Measurements from ENCODE around the gene BRI3.
"Not testable (repeated sequence)": the region's sequence is repeated elsewhere in the genome, so short reads cannot be mapped to it uniquely, and the experiment has no call there.

BRI3 gene

DNA sequence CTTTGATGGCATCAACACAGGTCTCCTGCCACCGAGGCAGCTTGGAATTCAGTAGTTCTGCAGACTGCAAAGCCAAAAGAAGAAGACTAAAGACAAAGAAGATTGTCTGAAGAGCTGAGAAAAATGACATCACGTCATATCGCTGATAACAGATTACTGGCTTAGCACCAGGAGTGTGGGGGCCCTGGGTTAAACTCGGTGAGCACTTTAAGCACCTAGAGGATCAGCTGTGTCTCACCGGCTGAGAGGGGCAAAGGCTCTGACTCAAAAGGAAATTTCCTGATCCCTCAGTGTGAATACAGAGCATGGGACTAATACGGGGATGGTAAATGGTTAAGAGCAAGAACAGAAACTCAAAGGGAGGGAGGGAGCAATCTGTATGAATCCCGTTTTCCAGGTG, 30.7 kb downstream of the BRI3 start:
- DNase-seq (ENCODE audit: low spot score), result no peak

- no peak for DNase-seq (ENCODE audit: low spot score)
These were observed 33.0 kb downstream of the BRI3 start for GRCh38 chr7:98314469-98314868.

DNA sequence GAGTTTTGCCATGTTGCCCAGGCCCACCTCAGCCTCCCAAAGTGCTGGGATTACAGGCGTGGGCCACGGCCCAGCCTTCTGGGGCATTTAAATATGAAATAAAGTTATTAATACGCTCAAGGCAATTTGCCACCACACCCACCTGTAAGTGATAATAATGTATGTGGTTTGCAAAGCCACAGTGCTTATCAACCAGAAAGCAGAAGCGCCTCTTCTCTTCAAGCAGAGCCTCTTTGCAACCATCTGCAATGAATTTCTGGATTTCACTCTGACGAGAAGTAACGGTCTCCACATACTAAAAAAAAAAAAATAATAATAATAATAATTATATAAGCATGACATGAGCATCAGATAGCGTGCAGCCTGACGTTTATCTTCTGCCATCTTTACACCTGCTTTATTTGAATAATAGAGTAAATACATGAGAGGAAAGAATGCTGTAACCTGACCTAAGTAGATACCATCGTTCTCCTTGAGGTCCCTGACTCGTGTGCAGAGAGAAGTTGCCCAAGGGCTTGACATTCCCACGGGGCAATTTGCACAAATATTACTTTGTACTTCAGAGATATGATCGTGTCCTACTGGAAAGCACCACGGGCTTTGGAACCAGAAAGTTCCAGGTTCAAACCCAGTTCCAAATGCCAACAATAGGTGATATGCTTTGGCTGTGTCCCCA, 34.0 kb downstream of the BRI3 start:
- DNase-seq (ENCODE audit: low spot score), result no peak

- not testable (repeated sequence) for DNase-seq (ENCODE audit: low spot score)
These were observed 34.6 kb downstream of the BRI3 start for GRCh38 chr7:98315994-98316527.

DNA sequence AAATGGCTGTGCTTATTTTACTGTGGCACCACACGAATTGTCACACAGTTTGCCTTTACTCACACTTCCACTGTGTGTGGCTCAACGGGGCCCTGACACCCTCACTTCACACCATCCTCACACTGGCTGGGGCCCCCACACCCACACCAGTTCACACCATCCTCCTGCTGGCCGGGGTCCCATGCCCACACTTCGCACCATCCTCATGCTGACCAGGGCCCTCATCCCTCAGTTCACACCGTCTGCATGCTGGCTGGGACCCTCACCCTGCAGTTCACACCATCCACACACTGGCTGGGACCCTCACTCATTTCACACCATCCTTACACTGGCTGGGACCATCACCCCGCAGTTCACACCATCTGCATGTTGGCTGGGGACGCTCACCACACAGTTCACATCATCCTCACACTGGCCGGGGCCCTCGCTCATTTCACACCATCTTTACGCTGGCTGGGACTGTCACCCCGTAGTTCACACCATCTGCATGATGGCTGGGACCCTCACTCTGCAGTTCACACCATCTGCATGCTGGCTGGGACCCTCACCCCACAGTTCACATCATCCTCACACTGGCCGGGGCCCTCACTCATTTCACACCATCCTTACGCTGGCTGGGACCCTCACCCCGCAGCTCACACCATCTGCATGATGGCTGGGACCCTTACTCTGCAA, 36.0 kb downstream of the BRI3 start:
- no peak for DNase-seq (ENCODE audit: low spot score)

- DNase-seq (ENCODE audit: low spot score), result no peak
These were observed 37.7 kb downstream of the BRI3 start for GRCh38 chr7:98319176-98319575.

GRCh38 chr7:98321301-98321700, 39.8 kb downstream of the BRI3 start:
- no peak for DNase-seq (ENCODE audit: low spot score)

DNA sequence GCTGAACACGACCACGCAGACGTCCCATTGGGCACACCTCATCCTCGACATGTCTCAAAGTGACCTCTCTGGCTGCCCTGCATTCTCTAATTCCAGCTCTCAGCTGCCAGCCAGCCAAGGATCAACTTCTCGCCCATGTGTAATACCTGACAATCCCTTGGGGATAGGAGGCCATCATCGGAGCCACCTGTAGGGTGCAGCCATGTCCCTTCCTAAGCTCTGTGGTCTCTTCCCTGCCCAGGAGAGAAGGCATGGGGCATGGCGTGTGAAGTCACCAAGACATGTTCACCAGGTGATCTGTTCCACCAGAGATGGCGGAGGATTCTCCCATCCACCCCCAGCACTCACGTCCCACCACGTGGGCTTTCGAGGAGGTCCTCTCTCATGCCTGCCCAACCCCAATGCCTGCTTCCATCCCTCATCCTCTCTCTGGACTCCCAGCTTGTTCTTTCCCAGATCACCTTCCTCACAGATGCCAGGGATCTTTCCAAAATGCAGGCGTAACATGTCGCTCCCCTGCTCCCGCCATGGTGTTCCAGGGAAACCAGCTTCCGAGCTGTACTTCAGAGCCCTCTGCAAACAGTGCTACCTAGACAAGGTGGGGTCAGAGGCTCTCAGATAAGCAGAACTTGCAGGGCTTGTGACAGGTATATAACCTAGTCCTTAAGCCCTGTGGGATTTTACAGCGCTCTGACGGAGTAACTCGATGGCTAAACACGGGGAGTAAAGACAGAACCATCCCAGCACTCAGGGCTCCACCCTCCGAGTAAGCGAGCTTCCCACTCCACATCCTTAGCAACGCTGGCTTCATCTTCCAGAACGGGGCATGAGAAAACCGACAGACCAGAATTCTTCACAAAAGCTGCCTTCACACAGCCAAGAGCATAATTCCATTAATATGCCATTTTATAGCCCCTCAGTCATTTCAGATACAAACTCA, 41.1 kb downstream of the BRI3 start:
- DNase-seq (ENCODE audit: low spot score), result no peak

- DNase-seq (ENCODE audit: low spot score), result no peak
These were observed 42.3 kb downstream of the BRI3 start for GRCh38 chr7:98323597-98324322.

DNA sequence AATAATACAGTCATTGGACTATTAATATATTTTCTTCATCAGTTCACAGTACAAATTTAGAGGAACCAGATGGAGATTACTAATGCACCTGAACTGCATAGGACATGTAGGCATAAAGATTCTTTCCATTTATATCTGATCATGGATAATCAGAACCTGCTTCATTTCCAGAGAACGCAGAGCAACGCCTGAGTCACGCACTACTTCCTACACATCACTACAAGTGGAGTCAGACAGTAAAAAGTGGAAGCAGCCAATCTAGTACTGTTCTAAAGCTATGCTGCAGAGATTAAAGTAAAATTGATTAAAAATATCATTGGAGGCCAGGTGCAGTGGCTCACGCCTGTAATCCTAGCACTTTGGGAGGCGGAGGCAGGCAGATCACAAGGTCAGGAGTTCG, 43.3 kb downstream of the BRI3 start:
- no peak for DNase-seq (ENCODE audit: low spot score)

- no peak for DNase-seq (ENCODE audit: low spot score)
These were observed 47.8 kb downstream of the BRI3 start for GRCh38 chr7:98329100-98329790.

GRCh38 chr7:98329791-98330373, 48.4 kb downstream of the BRI3 start:
- no peak for DNase-seq (ENCODE audit: low spot score)

DNA sequence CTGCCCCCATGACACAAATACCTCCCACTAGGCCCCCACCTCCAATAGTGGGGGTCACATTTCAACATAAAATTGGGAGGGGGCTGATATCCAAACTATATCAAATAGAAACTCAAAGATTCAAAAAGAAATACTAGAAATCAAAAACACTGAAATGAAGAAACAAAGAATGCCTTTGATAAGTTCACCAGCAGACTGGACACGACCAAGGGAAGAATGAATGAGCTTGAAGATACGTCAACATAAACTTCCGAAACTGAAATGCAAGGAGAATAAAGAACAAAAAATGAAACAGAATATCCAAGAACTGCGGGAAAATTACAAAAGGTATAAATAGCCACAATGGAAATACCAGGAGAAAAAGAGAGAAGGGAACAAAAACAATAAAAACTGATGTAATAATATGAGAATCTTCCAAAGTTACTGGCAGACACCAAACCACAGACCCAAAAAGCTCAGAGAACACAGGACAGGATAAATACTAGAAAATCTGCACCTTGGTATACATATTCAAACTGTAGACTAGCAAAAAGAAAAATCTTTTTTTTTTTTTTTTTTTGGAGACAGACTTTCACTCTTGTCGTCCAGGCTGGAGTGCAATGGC, 49.5 kb downstream of the BRI3 start:
- DNase-seq (ENCODE audit: low spot score), result no peak

GRCh38 chr7:98334081-98334480, 52.6 kb downstream of the BRI3 start:
- DNase-seq (ENCODE audit: low spot score), result no peak

DNA sequence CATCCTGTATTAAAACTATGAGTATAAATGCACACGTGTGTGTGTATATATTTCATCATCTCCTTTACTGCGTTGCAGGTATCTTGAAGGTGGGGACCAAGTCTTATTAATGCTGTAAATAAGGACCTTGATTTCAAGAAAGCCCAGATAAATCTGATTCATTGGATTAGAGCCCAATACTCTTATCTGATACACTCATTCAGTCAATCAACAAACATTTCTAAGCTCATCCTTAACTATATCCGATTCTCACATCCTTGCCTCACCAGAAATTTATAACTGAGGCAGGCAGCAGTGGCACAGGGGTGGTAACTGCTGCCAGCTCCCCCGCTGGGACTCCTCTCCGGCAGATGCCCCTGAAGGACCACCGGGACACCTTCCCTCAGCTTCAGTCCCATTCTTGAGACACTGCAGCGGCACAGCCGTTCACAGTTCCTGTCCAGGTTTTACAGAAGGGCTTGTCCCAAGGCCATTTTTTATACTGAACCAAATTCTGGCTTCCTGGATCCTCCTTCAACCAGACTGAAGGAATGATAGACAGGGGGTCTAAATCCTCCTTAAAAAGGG, 54.0 kb downstream of the BRI3 start:
- no peak for DNase-seq (ENCODE audit: low spot score)

GRCh38 chr7:98338441-98338840, 57.0 kb downstream of the BRI3 start:
- DNase-seq (ENCODE audit: low spot score), result no peak

DNA sequence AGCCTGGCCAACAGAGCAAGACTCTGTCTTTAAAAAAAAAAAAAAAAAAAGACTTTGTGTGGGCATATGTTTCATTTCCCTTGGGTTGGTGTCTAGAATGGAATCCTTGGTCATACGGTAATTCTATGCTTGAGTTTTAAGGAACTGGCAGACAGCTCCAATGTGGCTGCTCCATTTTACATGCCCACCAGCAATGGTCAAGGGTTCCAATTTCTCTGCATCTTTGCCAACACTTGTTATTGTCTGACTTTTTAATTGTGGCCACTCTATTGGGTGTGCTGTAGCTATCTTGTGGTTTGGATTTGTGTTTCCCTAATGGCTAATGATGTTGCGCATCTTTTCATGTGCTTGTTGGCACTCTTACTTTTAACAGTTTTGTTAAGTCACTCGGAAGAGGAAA, 57.6 kb downstream of the BRI3 start:
- no peak for DNase-seq (ENCODE audit: low spot score)

GRCh38 chr7:98341106-98341505, 59.6 kb downstream of the BRI3 start:
- no peak for DNase-seq (ENCODE audit: low spot score)

Data from LoVo (cell line).